Smooth muscle cell (in vitro differentiated cells): ENCODE results near the gene YRDC. TPM values are rescaled to one million over a fixed set of nuclear protein-coding genes. Genes with fewer than 3 reads are reported as not detected.

Source experiments
- DNase-seq: peaks from one replicate; lab custom pipeline; 2025; ENCODE audit not compliant: unreplicated experiment; lab: John Stamatoyannopoulos, UW
- H2AFZ ChIP-seq: fragments of 200-600 bp; sonication (generic); 2 replicates; pipeline ENCODE4 v1.6.0; 2016; ENCODE audit warnings: antibody characterized with exemption, low read depth, mild to moderate bottlenecking
- H3F3A ChIP-seq: fragments of 200-600 bp; sonication (generic); 2 replicates; pipeline ENCODE4 v1.6.0; 2017; ENCODE audit warnings: antibody characterized with exemption, low read depth
- H3K27ac ChIP-seq: fragments of 200-600 bp; sonication (generic); 2 replicates; pipeline ENCODE4 v1.5.1; 2016; ENCODE audit warnings: low read depth, mild to moderate bottlenecking
- H3K27me3 ChIP-seq: fragments of 200-600 bp; sonication (generic); 2 replicates; pipeline ENCODE4 v1.6.1; 2016; ENCODE audit warnings: low read depth, mild to moderate bottlenecking
- H3K36me3 ChIP-seq: fragments of 200-600 bp; sonication (generic); 2 replicates; pipeline ENCODE4 v1.5.1; 2016; ENCODE audit warnings: low read depth
- H3K4me1 ChIP-seq: fragments of 200-600 bp; sonication (generic); 2 replicates; pipeline ENCODE4 v1.5.1; 2016; ENCODE audit warnings: low read depth
- H3K4me2 ChIP-seq: fragments of 200-600 bp; sonication (generic); 2 replicates; pipeline ENCODE4 v1.6.0; 2016; ENCODE audit warnings: mild to moderate bottlenecking
- H3K4me3 ChIP-seq: fragments of 200-600 bp; sonication (generic); 2 replicates; pipeline ENCODE4 v1.5.1; 2016; ENCODE audit warnings: mild to moderate bottlenecking
- H3K79me2 ChIP-seq: fragments of 200-600 bp; sonication (generic); 2 replicates; pipeline ENCODE4 v1.6.0; 2016; ENCODE audit warnings: low read depth, mild to moderate bottlenecking
- H3K9ac ChIP-seq: fragments of 200-600 bp; sonication (generic); 2 replicates; pipeline ENCODE4 v1.6.0; 2016; ENCODE audit warnings: low read depth
- H3K9me3 ChIP-seq: fragments of 200-600 bp; sonication (generic); replicated peaks from 2 replicates; pipeline ENCODE4 v1.5.1; 2016; ENCODE audit warnings: low read depth
- H4K20me1 ChIP-seq: fragments of 200-600 bp; sonication (generic); 2 replicates; pipeline ENCODE4 v1.6.0; 2016; ENCODE audit warnings: low read depth
- WGBS: methylation state at CpG from one replicate; pipeline ENCODE4 v1.1.7; 2016; ENCODE audit warnings: low lambda C conversion rate; 5-methylcytosine and 5-hydroxymethylcytosine counted together
- polyA plus RNA-seq: library from polyadenylated mRNA; unstranded; fragments of >200 nt; fragmentation: Nextera tagmentation; extraction: Ambion mirVana; gene quantifications from 2 replicates; pipeline ENCODE4 v1.2.1, GENCODE V29; 2016
- total RNA-seq: library from RNA; depleted of rRNA; stranded (reverse); fragments of >200 nt; gene quantifications from 2 replicates; pipeline ENCODE4 v1.2.3, GENCODE V29; 2014
- TF ChIP-seq, protein P1 (sequence below): fragments of 200-600 bp; sonication (generic); IDR thresholded peaks from 2 replicates; pipeline ENCODE4 v1.5.1; 2017; ENCODE audit warnings: borderline replicate concordance, mild to moderate bottlenecking, antibody characterized with exemption; ENCODE audit not compliant: insufficient read depth, poor library complexity, severe bottlenecking

YRDC gene
- total and polyA plus RNA-seq, 2 experiments from 2014 or later = 29.6 to 46.0 TPM

DNA sequence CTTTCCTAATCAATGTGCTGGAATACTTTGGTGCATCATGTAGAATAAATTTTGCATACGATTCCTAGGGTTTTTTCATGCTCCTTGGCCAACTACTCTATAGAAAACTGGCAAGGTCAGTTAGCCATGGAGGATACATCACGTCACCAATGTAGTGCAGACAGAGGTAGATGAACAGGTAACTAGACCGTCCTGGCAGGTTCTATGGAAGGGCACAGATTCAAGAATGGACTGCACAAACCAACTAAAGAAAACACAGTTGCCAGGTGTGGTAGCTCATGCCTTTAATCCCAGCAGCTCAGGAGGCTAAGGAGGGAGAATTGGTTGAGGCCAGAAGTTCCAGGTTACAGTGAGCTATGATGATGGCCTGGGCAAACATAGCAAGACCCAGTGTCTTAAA, 41.5 kb upstream of the YRDC start:
- Histone ChIP-seq H3K4me1 (no peaks in the 10 kb centered on the region), H2AFZ (no peak overlapping the region), H3K36me3 (no peaks in the 10 kb centered on the region), H3K4me3 (no peak overlapping the region), H4K20me1 (peaks cover 96% of the 10 kb centered on the region), H3K79me2 (peaks cover 68% of the 10 kb centered on the region), H3F3A (no peaks in the 10 kb centered on the region), H3K27ac (no peak overlapping the region), H3K27me3 (no peaks in the 10 kb centered on the region), H3K9me3 (no peaks in the 10 kb centered on the region), H3K9ac (no peak overlapping the region), H3K4me2 (no peak overlapping the region)
- no peak for DNase-seq
- WGBS = 97% methylated on average over 3 of the region's 3 CpGs
- TF ChIP-seq, protein P1, sequence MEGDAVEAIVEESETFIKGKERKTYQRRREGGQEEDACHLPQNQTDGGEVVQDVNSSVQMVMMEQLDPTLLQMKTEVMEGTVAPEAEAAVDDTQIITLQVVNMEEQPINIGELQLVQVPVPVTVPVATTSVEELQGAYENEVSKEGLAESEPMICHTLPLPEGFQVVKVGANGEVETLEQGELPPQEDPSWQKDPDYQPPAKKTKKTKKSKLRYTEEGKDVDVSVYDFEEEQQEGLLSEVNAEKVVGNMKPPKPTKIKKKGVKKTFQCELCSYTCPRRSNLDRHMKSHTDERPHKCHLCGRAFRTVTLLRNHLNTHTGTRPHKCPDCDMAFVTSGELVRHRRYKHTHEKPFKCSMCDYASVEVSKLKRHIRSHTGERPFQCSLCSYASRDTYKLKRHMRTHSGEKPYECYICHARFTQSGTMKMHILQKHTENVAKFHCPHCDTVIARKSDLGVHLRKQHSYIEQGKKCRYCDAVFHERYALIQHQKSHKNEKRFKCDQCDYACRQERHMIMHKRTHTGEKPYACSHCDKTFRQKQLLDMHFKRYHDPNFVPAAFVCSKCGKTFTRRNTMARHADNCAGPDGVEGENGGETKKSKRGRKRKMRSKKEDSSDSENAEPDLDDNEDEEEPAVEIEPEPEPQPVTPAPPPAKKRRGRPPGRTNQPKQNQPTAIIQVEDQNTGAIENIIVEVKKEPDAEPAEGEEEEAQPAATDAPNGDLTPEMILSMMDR = no peak

DNA sequence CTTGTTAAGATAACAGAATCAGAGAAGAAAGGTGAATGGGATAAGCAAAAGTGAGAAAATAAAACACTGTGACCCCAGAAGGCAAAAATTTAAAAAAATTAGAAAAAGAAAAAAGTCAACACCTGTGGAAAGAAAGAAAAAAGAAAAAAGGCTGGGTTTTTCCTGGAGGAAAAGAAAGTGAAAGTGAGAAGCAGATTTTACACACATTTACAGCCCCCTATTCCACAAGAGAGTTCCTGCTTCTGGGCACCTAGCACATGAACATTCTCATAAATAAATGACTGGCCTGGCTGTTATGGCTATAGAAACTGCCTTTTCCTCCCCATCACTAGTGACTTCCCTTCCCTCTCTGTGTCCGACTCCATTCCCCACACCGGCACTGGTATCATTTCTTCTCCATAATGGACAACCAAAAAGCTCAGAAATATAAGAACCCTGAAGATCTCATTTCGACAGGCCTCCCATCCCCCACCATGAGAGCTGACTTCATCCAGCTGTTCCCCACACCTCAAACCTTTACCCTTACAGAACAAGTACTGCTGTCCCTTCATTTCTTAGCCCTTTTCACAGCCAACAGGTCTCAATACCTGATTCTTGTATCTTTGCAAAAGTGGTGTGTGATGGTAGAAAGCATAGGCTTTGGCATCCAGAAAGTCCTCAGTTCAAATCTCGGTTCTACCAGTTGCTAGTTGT, 38.8 kb upstream of the YRDC start:
- H3K4me3 ChIP-seq = no peak overlapping the region
- WGBS = 95% methylated on average over 4 of the region's 4 CpGs
- H3K9ac ChIP-seq = no peak overlapping the region
- peaks cover 93% of the 10 kb centered on the region for H4K20me1 ChIP-seq
- H3K9me3 ChIP-seq = no peaks in the 10 kb centered on the region
- H2AFZ ChIP-seq = no peak overlapping the region
- no peaks in the 10 kb centered on the region for H3K36me3 ChIP-seq
- no peaks in the 10 kb centered on the region for H3F3A ChIP-seq
- no peak overlapping the region for H3K27ac ChIP-seq
- TF ChIP-seq, protein P1 = no peak
- peaks cover 59% of the 10 kb centered on the region for H3K79me2 ChIP-seq
- H3K4me2 ChIP-seq = no peak overlapping the region
- DNase-seq = no peak
- no peaks in the 10 kb centered on the region for H3K4me1 ChIP-seq
- no peaks in the 10 kb centered on the region for H3K27me3 ChIP-seq

GRCh38 chr1:37845786-37846185, 37.8 kb upstream of the YRDC start:
- no peaks in the 10 kb centered on the region for H3K9me3 ChIP-seq
- peaks cover 83% of the 10 kb centered on the region for H4K20me1 ChIP-seq
- H2AFZ ChIP-seq = no peak overlapping the region
- 87% methylated on average over 3 of the region's 3 CpGs for WGBS
- no peaks in the 10 kb centered on the region for H3K4me1 ChIP-seq
- H3F3A ChIP-seq = no peaks in the 10 kb centered on the region
- no peak overlapping the region for H3K9ac ChIP-seq
- no peaks in the 10 kb centered on the region for H3K36me3 ChIP-seq
- peaks cover 52% of the 10 kb centered on the region for H3K79me2 ChIP-seq
- H3K27ac ChIP-seq = no peak overlapping the region
- no peak for DNase-seq
- no peaks in the 10 kb centered on the region for H3K27me3 ChIP-seq
- H3K4me3 ChIP-seq = no peak overlapping the region
- no peak overlapping the region for H3K4me2 ChIP-seq
- TF ChIP-seq, protein P1 = no peak
